GM21825 (cell line): ENCODE results near the gene SCLY.

Experiments
- ATAC-seq: cut with Tn5 transposase; IDR thresholded peaks from one replicate; pipeline ENCODE4 v1.9.1; 2021; ENCODE audit warnings: mild to moderate bottlenecking, moderate library complexity; ENCODE audit not compliant: unreplicated experiment

SCLY gene

GRCh38 chr2:238096311-238097011, 35.7 kb downstream of the SCLY start:
- no peak for ATAC-seq

- no peak for ATAC-seq
Observed at GRCh38 chr2:238097201-238097987, 36.6 kb downstream of the SCLY start.

- peak; percentile 72 for ATAC-seq
Observed at GRCh38 chr2:238097988-238098871, 37.4 kb downstream of the SCLY start.

GRCh38 chr2:238098901-238099713, 38.3 kb downstream of the SCLY start:
- peak; percentile 8 for ATAC-seq

- no peak for ATAC-seq
Observed at GRCh38 chr2:238099714-238100048, 38.9 kb downstream of the SCLY start.

GRCh38 chr2:238100049-238100820, 39.4 kb downstream of the SCLY start, which contains the start of gene ESPNL:
Gene ESPNL (plus strand): TSS chr2:238100340. CDS start chr2:238100420, 80 bp downstream.
- no peak for ATAC-seq

GRCh38 chr2:238100821-238101771, 40.3 kb downstream of the SCLY start:
- ATAC-seq, result no peak

- no peak for ATAC-seq
Observed at GRCh38 chr2:238101891-238102841, 41.4 kb downstream of the SCLY start.

- ATAC-seq, result no peak
Observed at GRCh38 chr2:238102865-238103264, 42.1 kb downstream of the SCLY start.

GRCh38 chr2:238103465-238104225, 42.8 kb downstream of the SCLY start:
- no peak for ATAC-seq

GRCh38 chr2:238104226-238104690, 43.5 kb downstream of the SCLY start:
- no peak for ATAC-seq

GRCh38 chr2:238104691-238105371, 44.0 kb downstream of the SCLY start:
- ATAC-seq, result no peak

GRCh38 chr2:238105506-238106338, 44.9 kb downstream of the SCLY start:
- no peak for ATAC-seq

GRCh38 chr2:238106339-238106697, 45.5 kb downstream of the SCLY start:
- ATAC-seq, result no peak
